Fibroblast of peridontal ligament (primary cell): Measurements from ENCODE around the gene MPZ.
"Not testable (repeated sequence)": the region's sequence is repeated elsewhere in the genome, so short reads cannot be mapped to it uniquely, and the experiment has no call there.

ENCODE experiments used
- DNase-seq: peaks from one replicate; pipeline ENCODE4 v3.0.0-alpha.2; 2010; ENCODE audit errors: extremely low read depth

Gene MPZ

GRCh38 chr1:161300478-161300877 lies 9.3 kb downstream of the MPZ start:
- no peak for DNase-seq

- DNase-seq, result no peak
Observed at GRCh38 chr1:161299347-161299746, 10.4 kb downstream of the MPZ start.

- DNase-seq, result no peak
Observed at GRCh38 chr1:161298116-161298515, 11.7 kb downstream of the MPZ start.

GRCh38 chr1:161297415-161297814 lies 12.4 kb downstream of the MPZ start:
- no peak for DNase-seq

GRCh38 chr1:161290779-161291178 lies 19.0 kb downstream of the MPZ start:
- no peak for DNase-seq

GRCh38 chr1:161287482-161288054 lies 22.2 kb downstream of the MPZ start:
- DNase-seq, result no peak

- DNase-seq, result no peak
Observed at GRCh38 chr1:161285521-161285920, 24.2 kb downstream of the MPZ start.

- DNase-seq, result no peak
Observed at GRCh38 chr1:161285113-161285512, 24.7 kb downstream of the MPZ start.

GRCh38 chr1:161282991-161283390 lies 26.8 kb downstream of the MPZ start:
- no peak for DNase-seq

- DNase-seq, result no peak
Observed at GRCh38 chr1:161274874-161275273, 34.9 kb downstream of the MPZ start.

- DNase-seq, result peak; percentile 31
Observed at GRCh38 chr1:161273402-161273801, 36.4 kb downstream of the MPZ start.

- no peak for DNase-seq
Observed at GRCh38 chr1:161267321-161267720, 42.4 kb downstream of the MPZ start.

GRCh38 chr1:161266836-161267235 lies 42.9 kb downstream of the MPZ start:
- no peak for DNase-seq

- no peak for DNase-seq
Observed at GRCh38 chr1:161266202-161266601, 43.6 kb downstream of the MPZ start.

GRCh38 chr1:161265305-161265704 lies 44.5 kb downstream of the MPZ start:
- no peak for DNase-seq

GRCh38 chr1:161261261-161262235 lies 48.2 kb downstream of the MPZ start:
- DNase-seq, result no peak

GRCh38 chr1:161260376-161261260 lies 49.1 kb downstream of the MPZ start:
- DNase-seq, result peak; percentile 42

GRCh38 chr1:161259765-161260164 lies 50.0 kb downstream of the MPZ start:
- no peak for DNase-seq

- no peak for DNase-seq
Observed at GRCh38 chr1:161259345-161259702, 50.4 kb downstream of the MPZ start.

GRCh38 chr1:161258439-161259344 lies 51.1 kb downstream of the MPZ start, which contains the start of gene PCP4L1:
TSS of gene PCP4L1 (plus strand) at chr1:161258745. CDS start at chr1:161258975, 230 bp downstream.
- peak; percentile 49 for DNase-seq

- not testable (repeated sequence) for DNase-seq
Observed at GRCh38 chr1:161257109-161257508, 52.7 kb downstream of the MPZ start.
